Fibroblast of villous mesenchyme (primary cell): ENCODE data around the gene NDUFA13. TPM values are rescaled to one million over a fixed set of nuclear protein-coding genes. Genes with fewer than 3 reads are reported as not detected.

Experiments used
- DNase-seq: peaks from one replicate; pipeline ENCODE4 v3.0.0-alpha.2; 2010; ENCODE audit warnings: low read depth
- H3K4me3 ChIP-seq: 2 replicates; pipeline ENCODE4 v1.5.1; 2011; ENCODE audit warnings: low read depth, mild to moderate bottlenecking, low read length
- CTCF ChIP-seq: IDR thresholded peaks from 2 replicates; pipeline ENCODE4 v1.5.1; 2012; ENCODE audit warnings: low read depth, mild to moderate bottlenecking, low read length; ENCODE audit not compliant: insufficient read depth
- total RNA-seq: library from RNA; depleted of rRNA; stranded (reverse); fragments of >200 nt; gene quantifications from 2 replicates; pipeline ENCODE4 v1.2.3, GENCODE V29; 2012

NDUFA13 gene
- total RNA-seq, 1 donor, result 199 TPM

GRCh38 chr19:19553670-19554069 lies 37.6 kb downstream of the NDUFA13 start:
- no peak overlapping the region for H3K4me3 ChIP-seq
- TF ChIP-seq CTCF, result no peak
- no peak for DNase-seq

GRCh38 chr19:19554074-19555023 lies 38.3 kb downstream of the NDUFA13 start:
- peak; percentile 30 for DNase-seq
- no peak overlapping the region for H3K4me3 ChIP-seq
- TF ChIP-seq CTCF, result peak; percentile 74

GRCh38 chr19:19558055-19558454 lies 42.0 kb downstream of the NDUFA13 start:
- H3K4me3 ChIP-seq, result no peak overlapping the region
- no peak for TF ChIP-seq CTCF
- DNase-seq, result no peak

GRCh38 chr19:19558636-19559035 lies 42.6 kb downstream of the NDUFA13 start:
- no peak for TF ChIP-seq CTCF
- H3K4me3 ChIP-seq, result no peak overlapping the region
- no peak for DNase-seq

- TF ChIP-seq CTCF, result no peak
- no peak overlapping the region for H3K4me3 ChIP-seq
- DNase-seq, result no peak
Measured at GRCh38 chr19:19559931-19560330, 43.9 kb downstream of the NDUFA13 start.

GRCh38 chr19:19561946-19562664 lies 46.1 kb downstream of the NDUFA13 start:
- TF ChIP-seq CTCF, result no peak
- DNase-seq, result no peak
- H3K4me3 ChIP-seq, result no peak overlapping the region
